ENCODE results near the gene MYO18B.

- no peak for TF ChIP-seq CTCF (IDR thresholded peaks at IDR 0.05; ENCODE audit: low read length)
- TF ChIP-seq EZH2phosphoT487 (IDR thresholded peaks at IDR 0.05; ENCODE audit: low read length), result no peak
Measured at GRCh38 chr22:25701056-25701780, 40.8 kb upstream of the MYO18B start.
